Stimulated activated CD8-positive, alpha-beta memory T cell treated with anti-CD3 and anti-CD28 coated beads, Interleukin-15, amount 100 ng/mL, for 24 hours (primary cell): Measurements from ENCODE around the gene SIK3.

Experiments used
- DNase-seq: peaks from one replicate; pipeline ENCODE4 v3.0.0-alpha.2; 2020; ENCODE audit warnings: low read depth

The SIK3 gene

DNA sequence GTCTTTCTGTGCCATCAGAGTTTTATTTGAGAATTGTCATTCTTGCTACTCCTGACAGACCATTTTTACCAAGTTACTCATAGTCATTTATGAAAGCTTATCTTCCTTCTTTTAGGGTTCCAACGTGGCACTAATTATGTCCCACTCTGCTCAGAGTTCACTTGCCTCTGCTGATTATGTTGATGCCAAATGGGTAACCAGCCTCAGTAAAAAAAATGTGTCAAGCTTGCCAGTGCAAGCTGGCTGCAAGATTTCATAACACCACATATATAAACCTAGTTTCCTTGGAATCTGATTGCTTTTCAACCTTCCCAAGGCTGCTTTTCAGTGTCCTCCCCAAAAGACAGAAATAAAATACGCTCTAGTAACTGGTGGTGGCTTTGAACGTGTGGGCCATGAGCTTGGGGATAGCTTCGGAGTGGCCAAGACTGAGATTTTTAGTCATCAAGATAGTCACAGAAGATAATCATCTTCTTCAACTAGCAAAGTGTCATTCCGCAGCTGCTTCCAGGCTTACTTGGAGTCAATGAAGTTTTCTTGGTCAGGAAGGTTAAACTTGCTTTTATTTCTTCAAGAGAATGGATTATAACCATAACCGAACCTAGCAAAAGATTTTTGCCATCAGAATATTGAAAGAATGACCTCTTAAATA lies 231.3 kb downstream of the SIK3 start:
- no peak for DNase-seq

- no peak for DNase-seq
Measured at GRCh38 chr11:116865696-116866095, 232.5 kb downstream of the SIK3 start.

DNA sequence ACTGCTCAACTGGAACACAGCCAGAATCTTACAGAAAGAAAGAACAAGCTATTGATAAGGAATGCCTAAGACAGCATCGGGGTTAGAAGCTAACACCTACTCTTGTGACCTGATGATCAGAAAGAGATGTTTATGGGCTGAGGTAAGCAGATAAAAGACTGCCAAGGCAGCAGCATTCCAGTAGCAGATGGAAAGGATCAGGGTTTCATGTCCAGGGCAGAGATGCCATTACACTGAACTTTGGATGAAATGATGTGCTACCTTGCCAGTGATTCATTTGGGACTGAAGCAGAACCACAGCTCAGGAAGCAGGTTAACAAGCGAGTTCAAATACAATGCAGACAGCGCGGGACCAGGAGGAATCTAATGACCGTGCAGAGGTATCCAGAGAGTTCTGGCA lies 233.7 kb downstream of the SIK3 start:
- DNase-seq = no peak

GRCh38 chr11:116862951-116863350 lies 235.3 kb downstream of the SIK3 start:
- no peak for DNase-seq

GRCh38 chr11:116862185-116862584 lies 236.0 kb downstream of the SIK3 start:
- DNase-seq = no peak

DNA sequence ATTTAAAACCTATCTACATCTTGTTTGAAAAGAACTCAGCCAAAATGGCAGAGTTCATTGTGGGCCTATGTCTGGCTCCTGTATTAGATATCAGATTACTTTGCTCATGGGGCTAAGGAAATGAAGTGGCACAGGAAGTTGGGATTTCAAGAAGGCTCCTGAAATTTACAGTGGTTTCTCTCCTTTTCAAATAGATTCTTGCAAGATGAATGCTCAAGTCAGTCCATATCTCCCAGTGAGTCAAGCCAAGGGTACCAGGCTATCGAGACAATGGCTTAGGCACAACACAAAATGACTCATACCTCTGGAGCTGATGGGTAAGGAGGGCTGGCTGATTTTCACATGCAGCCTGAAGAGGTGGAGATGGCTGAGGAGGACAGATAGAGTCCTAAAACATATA lies 236.7 kb downstream of the SIK3 start:
- no peak for DNase-seq

GRCh38 chr11:116860303-116860702 lies 237.9 kb downstream of the SIK3 start:
- no peak for DNase-seq

GRCh38 chr11:116859175-116859574 lies 239.1 kb downstream of the SIK3 start:
- DNase-seq = no peak

DNA sequence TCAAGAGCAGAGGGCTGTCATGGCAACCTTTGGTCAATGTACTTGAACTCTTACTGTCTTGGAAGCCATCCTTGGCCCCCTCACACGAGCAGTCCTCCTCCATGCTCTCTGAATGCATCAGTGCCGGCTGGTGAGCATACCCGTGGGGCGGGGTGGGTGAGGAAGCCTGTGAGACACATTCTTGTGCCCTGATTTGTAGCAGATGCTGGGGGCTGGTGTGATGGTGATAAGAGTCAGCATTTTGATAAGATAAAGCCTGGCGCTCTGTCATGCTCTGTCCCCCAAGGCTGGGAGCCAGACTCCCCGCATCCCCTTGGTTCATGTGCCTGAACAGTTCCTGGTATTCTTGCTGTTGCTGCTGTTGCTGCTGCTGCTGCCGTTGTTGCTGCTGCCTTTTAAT lies 240.3 kb downstream of the SIK3 start:
- DNase-seq = no peak

DNA sequence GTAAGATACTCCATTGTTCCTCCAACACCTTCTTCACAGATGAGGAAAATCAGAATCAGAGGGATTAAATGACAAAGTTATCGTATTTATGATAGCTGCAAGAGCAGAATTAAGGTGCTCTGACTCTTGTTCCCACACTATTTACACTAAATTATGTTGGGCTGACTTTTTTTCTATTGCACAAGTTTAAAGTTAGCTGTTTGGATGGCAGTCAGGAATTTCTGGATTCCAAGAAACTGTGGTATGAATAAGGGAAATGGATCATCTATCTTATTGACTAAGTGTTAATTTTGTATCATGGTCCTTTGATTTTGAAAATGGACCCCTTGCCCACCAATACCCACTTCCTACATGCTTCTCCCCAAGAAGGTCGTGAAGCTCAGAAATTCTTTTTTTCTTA lies 240.9 kb downstream of the SIK3 start:
- no peak for DNase-seq

DNA sequence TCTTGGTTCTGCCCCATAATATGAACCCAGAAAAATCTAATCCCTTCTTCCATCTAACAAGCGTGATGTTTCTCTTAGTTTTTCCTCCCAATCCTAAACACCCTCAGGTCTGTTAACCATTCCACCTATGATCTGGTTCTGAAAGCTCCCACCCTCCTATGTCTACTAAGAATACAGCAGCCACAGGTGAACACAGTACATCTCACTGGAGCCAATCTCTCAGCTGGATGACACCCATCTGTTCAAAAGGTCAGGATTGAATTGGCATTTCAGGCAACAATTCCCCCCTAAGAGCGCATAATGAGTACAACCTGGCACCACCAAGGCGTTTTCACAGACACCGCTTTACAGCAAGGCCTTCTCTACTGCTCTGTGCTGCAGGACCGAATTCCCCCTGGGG lies 241.8 kb downstream of the SIK3 start:
- no peak for DNase-seq

DNA sequence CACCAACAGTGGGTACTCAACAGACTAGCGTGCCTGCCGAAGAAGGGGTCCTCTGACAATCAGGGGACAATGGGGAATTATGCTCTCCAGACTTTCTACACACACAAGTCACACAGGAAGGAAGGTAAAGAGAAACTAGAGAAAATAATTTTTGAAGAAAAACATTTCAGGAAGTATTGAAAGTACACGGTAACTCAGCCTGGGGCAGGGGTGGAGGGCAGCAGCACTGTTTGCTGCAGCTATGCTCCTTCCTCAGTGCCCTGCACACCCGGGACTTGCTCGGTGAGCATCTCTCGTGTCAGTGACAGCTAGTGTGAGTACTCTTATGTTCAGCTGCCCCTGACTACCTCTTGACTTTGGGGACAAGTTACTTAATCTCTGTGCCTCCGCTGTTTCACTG lies 242.8 kb downstream of the SIK3 start:
- no peak for DNase-seq

- DNase-seq = no peak
Measured at GRCh38 chr11:116853461-116854073, 244.7 kb downstream of the SIK3 start.

DNA sequence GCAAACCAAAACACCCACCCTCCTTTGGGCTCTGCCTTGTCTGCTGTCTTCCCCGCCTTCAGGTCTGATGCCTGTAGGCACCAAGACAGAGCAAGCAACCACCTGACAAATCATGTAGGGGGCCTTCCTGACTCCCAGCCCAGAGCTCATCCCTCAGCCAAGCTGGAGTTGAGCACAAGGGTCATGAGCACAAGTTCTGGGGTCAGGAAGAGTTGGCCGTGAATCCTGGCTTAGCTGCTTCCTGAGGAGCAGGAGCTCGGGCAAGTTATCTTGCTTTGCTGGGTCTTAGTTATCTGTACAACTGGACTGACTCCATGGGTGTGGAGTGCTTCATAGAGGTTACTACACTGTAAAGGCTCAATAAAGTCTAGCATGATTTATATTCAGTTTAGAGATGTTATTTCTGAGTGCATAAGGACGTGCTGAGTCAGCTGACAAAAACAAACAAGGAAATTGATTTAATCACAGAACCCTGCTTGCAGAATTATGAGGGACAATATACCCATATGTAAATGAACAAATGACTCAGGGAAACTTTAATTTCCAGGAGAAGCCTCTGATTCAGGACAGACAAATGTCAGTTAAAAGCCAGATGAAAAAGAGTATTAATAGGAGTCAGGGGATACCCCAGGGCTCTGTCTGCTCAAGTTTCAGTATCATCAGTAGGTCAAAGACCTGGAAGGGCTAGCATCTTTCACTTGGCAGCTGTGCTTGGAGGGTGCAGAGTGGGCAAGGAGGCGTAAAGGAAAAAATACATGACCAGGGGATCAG lies 245.8 kb downstream of the SIK3 start:
- no peak for DNase-seq

GRCh38 chr11:116851626-116852025 lies 246.6 kb downstream of the SIK3 start:
- DNase-seq = no peak

GRCh38 chr11:116849486-116849885 lies 248.7 kb downstream of the SIK3 start:
- DNase-seq = no peak

- DNase-seq = no peak
Measured at GRCh38 chr11:116849060-116849459, 249.2 kb downstream of the SIK3 start.

GRCh38 chr11:116847612-116848011 lies 250.6 kb downstream of the SIK3 start:
- no peak for DNase-seq

GRCh38 chr11:116844722-116845121 lies 253.5 kb downstream of the SIK3 start:
- DNase-seq = no peak

- no peak for DNase-seq
Measured at GRCh38 chr11:116843661-116844060, 254.6 kb downstream of the SIK3 start.

DNA sequence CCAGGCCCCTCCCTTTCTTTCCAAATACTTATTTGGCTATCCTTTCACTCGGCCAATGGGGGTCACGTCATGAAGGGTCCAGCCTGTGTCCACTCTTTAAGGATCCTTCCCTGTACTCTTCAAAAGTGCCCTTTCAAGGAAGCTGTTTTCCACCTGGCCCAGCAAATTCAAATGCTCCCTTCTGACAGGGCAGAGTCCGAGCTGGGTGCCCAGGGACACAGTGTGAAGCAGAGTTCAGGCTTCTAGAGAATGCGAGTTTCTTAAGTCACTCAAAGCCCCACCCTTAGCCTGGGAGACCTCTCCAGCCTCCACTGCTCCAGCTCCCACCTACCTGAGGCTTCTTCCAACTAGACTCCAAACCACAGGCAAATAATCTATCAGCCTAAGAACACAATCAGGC lies 255.3 kb downstream of the SIK3 start:
- no peak for DNase-seq

- DNase-seq = no peak
Measured at GRCh38 chr11:116842117-116842516, 256.1 kb downstream of the SIK3 start.

DNA sequence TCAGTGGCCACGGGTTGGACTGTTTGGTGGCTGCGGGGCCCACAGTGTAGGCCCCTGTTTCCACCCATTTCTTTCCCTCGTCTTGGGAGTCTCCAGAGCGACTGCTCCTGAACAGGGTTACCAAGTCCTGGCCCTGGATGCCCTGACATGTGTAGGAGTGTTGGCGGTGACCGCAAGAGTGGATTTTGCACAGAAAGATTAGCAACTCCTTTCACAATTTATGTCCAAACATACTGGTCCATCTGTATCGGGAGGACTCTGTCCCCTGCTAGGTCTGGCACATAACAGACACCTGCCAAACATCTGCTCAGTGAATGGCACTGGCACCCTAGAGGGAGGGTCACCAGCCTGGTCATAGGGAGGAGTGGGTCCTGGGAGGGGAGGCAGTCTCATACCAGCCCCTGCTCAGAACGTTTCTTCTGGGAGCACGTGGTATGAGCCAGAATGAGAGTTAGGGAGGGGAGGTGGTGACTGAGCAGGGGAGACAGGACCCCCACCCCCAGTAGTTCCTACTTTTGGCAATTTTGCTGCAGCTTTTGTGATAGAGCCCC lies 257.4 kb downstream of the SIK3 start:
- no peak for DNase-seq
